HG02642 (cell line): ENCODE data around the gene REST.

Source experiments
- ATAC-seq: cut with Tn5 transposase; IDR thresholded peaks from one replicate; pipeline ENCODE4 v1.9.1; 2021; ENCODE audit warnings: mild to moderate bottlenecking; ENCODE audit not compliant: unreplicated experiment, poor library complexity

Gene REST

DNA sequence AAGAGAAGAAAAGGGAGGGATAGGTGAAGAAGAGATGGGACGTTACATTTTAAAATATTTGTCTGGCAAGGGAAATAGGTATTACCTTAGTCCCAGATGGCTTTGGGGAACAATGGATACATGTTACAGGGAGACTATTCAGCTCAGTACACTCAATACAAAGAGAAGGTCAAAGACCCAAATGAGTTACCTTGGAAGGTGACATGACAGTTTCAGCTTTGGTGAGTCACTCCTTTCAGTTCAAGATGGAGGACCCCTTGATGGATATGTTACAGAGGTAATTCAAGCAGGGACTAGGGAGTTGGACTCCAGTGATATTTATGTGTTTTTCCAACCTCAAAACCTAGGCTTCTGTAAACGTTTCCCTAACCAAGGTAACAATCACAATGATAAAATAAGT is 64.7 kb downstream of the REST start:
- no peak for ATAC-seq

GRCh38 chr4:56972809-56973208 is 65.1 kb downstream of the REST start:
- no peak for ATAC-seq

DNA sequence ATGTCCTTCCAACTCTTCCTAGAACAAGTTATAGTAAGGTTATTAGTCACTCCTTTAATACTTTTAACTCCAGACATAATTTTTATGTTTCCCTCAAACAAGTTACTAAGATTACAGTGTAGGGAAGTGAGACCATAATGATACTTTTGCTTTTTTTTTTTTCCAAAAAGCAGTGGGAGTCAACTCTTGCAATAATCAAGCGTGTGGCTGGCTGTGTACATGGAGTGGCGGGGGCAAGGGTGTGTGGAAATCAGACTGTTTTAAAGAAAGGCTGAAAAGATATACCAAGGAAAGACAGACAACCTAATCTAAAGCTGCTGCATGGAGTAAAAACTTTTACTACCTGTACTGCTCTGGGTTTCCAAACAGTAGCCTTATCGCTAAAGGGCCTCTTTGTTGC is 65.6 kb downstream of the REST start:
- no peak for ATAC-seq

DNA sequence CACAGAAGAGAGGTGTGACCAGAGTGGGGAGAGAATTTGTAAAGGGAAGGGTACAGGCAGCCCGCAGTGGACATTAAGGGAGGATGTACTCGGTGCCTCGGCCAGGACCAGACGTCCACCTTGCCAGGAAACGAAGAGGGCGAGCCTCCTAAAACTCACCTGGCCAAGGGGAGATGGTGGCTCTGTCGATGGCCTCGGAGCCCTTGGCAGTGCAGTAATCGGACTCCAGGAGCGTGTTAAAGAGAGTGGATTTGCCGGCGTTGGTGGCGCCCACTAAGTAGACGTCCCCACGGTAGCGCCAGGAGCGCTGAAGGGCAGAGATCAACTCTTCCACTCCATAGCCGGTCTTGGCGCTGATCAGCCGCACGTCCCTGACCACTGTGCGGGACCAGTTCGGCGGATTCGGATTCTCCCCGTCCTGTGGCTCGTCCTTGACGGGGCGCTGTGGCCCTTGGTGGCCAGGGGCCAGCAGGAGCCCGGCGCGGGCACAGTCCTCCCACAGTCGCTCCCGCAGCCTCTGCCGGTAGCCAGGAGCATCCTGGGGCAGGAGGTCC is 68.7 kb downstream of the REST start:
- peak; percentile 0 for ATAC-seq

DNA sequence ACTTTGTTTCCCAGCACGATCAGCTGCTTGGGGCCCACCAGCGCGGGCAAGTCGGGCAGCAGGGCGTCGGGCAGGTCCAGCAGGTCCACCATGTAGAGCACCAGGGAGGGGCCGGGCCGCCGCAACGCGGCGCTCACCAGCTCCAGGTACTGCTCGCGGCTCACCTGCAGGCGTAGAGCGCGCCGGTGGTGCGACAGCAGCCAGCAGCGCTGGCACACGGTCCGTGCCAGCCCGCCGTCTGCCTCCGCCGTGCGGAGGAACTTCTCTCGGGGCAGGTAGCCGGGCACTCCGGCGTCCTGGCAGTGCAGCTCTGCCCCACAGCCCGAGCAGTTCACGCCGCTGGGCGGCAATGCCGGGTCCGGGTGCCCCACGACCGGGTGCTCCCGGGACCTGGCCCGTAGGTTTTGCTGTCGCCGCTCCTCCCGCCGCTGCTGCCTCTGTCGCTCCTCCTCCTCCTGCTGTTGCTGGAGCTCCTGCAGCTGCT is 69.2 kb downstream of the REST start:
- ATAC-seq = peak; percentile 28

GRCh38 chr4:56977321-56978012 is 69.8 kb downstream of the REST start, which contains the start of gene NOA1:
TSS of gene NOA1 (minus strand) at chr4:56977606. CDS start at chr4:56977585, 21 bp downstream.
- ATAC-seq = peak; percentile 86

DNA sequence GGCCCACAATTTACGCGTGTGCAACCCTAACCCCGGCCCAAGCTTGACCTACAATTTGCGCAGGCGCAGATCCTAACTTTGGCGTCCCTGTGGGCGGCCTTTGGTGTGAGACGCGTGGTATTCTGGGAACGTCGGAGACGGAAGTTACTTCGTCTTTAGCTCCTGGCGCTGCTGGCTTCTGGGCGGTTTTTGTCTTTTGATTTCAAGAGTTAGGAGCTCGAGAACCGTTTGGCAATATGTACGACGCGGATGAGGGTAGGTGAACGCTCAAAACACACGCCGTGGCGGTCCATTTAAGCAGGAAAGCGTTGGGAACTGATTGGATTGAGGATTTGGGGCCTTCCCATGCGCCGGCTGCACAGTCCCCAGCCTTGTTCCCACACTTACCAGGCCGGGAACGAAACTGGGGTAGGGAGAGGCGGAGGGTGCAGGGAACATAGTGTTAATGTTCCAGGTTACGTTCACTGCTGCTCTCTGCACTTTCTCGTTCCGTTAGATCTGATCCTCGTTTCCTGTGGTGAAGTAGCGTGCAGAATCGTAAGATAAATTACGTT is 71.1 kb downstream of the REST start, which contains the start of gene POLR2B:
Gene POLR2B, plus strand, starts transcription at position 147 of the 554 bp plus-strand sequence. Its CDS starts 90 bp downstream, at position 237.
- ATAC-seq = peak; percentile 53

GRCh38 chr4:56979421-56980072 is 71.8 kb downstream of the REST start:
- ATAC-seq = no peak

GRCh38 chr4:56981795-56982201 is 74.1 kb downstream of the REST start:
- ATAC-seq = no peak

- no peak for ATAC-seq
These were observed 78.5 kb downstream of the REST start for GRCh38 chr4:56986192-56986591.

DNA sequence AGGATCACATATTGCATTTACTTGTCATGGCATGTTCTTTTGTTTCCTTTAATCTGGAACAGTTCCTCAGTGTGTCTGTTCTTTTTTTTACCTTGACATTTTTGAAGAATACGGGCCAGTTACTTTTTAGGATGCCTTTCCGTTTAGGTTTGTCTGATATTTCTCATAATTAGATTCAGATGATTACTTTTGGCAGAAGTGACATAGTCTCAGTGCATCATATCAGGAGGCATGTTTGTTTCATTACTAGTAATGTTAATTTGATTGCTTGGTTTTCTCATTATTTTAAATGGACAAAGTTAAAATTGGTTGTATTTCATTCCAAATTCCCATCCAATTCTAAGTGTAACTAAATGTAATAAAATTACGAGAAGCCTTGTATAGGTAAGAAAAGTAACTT is 79.3 kb downstream of the REST start:
- no peak for ATAC-seq

- no peak for ATAC-seq
These were observed 82.6 kb downstream of the REST start for GRCh38 chr4:56990109-56990905.

GRCh38 chr4:56995525-56995924 is 87.8 kb downstream of the REST start:
- no peak for ATAC-seq

GRCh38 chr4:56999751-57000150 is 92.1 kb downstream of the REST start:
- no peak for ATAC-seq

- no peak for ATAC-seq
These were observed 105.9 kb downstream of the REST start for GRCh38 chr4:57013543-57014120.
